Activated CD4-positive, alpha-beta T cell treated with anti-CD3 and anti-CD28 coated beads, Interleukin-10, Interleukin-2, amounts not matched to agents 100 ng/mL and 50 ng/mL, durations not matched to agents 16 hours and 8 hours (primary cell): ENCODE results near the gene FOXN4.

Experiments
- DNase-seq: peaks from one replicate; pipeline ENCODE4 v3.0.0-alpha.2; 2020

Gene FOXN4

GRCh38 chr12:109304485-109304884 lies 4.6 kb downstream of the FOXN4 start:
- DNase-seq = no peak

DNA sequence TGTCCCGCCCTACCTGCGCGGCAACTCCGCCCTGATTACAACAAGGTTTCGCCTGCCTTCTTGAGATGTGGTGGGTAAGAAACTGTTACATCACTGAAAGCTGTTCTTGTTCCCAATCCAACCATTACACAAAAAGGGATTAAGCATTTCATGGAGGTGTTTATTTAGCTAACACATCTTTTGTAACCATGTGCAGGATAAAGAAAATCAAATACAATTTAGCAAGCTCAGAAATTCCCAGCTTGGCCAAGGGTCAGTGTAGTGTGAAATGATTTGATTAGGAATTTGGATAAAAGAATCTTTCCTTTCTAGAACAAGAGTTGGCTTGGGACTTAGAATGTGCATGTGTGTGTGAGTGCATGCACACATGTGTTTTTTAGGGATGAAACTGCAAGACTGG lies 6.3 kb downstream of the FOXN4 start:
- no peak for DNase-seq

GRCh38 chr12:109302358-109302757 lies 6.7 kb downstream of the FOXN4 start:
- DNase-seq = peak; percentile 35

GRCh38 chr12:109301643-109302168 lies 7.4 kb downstream of the FOXN4 start:
- DNase-seq = no peak

GRCh38 chr12:109299849-109300248 lies 9.2 kb downstream of the FOXN4 start:
- no peak for DNase-seq

- DNase-seq = no peak
Measured at GRCh38 chr12:109296431-109296830, 12.7 kb downstream of the FOXN4 start.

GRCh38 chr12:109295764-109296425 lies 13.2 kb downstream of the FOXN4 start:
- no peak for DNase-seq

DNA sequence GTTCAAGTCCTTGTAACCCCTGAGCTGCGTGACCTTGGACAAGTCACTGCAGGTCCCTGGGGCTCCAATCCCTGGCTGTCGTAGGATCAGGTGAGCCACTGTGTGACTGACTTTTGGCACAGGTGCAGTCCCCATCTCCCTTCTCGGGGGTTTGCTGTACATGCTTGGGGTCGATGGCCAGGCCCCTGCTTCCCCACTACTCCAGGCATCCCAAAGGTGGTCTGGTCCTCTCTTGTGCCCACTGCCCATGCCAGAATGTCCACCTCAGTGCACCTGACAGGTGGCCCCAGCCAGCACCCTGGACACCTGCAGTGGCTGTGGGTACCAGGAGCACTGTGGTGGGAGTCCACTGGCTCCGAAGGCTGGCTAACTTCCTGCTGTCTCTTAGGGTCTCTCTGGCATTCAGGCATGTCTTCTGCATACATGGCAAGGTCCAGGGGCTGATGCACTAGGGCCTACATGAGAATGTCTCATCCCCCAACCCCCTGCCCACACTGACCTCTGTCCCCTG lies 14.7 kb downstream of the FOXN4 start:
- no peak for DNase-seq

- no peak for DNase-seq
Measured at GRCh38 chr12:109293106-109293505, 16.0 kb downstream of the FOXN4 start.

DNA sequence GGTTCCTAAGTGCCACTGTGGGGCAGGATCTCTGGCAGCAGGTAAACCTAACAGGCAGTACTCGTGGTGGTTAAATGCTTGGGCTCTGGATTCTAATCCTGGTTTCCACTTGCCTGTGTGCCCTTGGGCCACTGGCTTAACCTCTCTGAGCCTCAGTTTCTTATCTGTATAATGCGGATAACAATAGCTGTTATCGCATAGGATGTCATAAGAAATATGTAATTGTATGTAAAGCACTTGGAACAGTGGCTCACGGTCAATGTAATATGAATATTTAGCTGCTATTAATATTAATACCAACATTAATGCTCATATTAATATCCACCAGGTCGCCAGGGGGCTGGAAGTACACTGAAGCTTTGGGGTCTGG lies 16.8 kb downstream of the FOXN4 start:
- DNase-seq = no peak

- DNase-seq = no peak
Measured at GRCh38 chr12:109291521-109292341, 17.4 kb downstream of the FOXN4 start.

DNA sequence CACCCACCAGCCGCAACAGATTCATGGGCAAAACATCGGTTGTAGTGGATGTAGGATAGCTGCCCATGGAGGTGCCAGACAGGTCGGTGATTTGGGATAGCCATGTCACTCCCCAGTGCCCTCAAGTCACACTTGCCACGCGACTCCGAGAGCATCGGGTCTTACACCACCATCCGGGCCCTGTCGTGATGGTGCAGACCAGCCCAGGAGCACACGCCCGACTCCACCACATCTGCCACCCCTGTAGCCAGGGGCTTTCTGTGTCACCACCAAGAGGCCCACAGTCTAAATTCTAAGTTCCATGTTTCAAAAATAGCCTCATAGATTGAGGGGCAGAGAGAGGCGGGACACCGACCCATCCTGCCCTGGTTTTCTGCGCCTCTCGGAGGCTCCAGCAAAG lies 18.0 kb downstream of the FOXN4 start:
- DNase-seq = no peak

DNA sequence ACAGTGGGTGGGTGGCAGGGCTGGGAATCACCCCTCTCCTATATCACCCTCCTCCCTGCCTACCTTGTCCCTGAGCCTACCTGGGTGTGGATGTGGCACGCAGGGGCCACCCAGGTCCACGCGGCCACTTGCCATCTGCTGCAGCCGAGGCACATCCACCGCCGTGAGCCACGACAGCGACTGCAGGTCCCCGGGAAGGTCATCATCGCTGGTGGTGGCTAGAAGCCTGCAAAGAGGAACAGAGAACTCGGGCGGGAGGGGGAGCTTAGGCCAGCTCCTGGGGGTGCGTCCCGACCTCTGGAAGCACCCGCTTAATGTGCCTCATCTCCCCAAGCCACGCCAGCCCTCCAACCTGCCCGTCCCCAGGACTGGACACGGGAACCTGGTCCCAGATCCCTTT lies 19.0 kb downstream of the FOXN4 start:
- no peak for DNase-seq

- DNase-seq = no peak
Measured at GRCh38 chr12:109289551-109289950, 19.5 kb downstream of the FOXN4 start.

DNA sequence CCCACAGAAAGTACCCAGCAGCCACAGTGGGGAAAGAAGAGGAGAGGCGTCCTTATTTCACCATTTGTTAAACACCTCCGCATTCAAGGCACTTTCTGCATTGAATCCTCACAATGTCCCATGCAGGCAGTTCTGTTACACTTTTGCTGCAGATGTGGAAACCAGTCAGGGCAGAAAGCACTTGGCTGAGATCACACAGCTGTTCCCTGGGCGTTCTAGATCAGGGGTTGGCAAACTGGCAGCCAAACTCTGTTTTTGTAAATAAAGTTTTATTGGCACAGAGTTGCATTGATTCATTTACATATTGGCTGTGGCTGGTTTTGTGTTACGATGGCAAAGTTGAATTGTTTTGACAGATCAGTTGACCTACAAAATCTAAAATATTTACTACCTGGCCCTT lies 20.1 kb downstream of the FOXN4 start:
- DNase-seq = no peak

- peak; percentile 7 for DNase-seq
Measured at GRCh38 chr12:109288571-109288970, 20.5 kb downstream of the FOXN4 start.

- DNase-seq = no peak
Measured at GRCh38 chr12:109287811-109288469, 21.1 kb downstream of the FOXN4 start.

DNA sequence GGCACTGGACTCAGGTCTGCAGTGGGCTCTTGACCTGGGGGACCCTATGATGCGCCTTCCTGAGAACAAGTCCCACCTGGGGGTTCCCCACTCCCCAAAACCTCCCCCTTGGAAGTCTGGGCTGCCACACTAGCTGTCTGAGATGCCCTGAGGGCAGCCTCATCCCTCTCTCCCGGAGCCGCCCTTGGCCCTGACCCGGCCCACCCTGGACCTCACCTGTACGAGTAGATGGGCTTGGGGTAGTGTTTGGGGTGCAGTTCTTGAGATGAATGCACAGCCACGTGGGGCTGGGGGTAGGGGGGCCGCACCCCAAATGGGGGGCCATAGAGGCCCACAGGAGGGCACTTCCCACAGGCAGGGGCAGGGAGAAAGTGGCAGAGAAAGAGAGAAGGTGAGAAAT lies 21.9 kb downstream of the FOXN4 start:
- DNase-seq = no peak

DNA sequence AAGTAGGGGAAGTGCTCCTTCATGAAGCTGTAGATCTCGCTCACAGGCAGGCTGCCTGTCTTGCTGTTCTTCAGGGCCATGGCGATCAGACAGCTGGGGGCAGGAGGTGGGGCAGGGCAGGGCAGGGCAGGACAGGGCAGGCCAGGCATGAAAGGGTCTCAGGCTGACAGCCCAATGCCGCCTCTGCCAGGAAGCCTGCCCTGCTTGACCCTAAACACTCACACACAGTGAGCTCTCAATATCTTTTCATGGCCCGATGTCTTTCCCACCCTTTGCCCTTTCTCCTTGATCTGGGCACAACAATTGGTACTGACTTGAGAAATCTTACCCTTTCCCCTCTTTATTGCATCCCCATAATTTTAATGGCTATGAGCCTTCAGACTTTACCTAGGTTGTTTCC lies 22.4 kb downstream of the FOXN4 start:
- DNase-seq = no peak

DNA sequence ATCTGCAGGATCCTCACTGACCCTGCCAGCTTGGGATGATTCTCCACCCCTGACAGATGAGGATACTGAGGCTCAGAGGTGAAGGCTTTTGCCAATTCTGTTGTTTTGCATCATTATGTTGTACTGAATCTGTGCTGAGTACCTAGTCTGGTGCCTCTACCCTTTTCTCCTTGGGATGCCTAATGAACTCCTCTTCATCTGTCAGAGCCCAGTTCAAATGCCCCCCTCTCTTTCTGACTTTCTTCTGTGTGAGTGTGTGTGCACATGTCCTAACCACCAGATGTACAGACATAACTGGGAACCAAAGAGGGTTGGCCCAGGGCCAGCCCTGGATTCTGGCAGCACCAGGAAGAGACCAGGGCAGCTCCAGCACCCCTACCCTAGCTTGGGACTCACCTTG lies 22.8 kb downstream of the FOXN4 start:
- DNase-seq = no peak

GRCh38 chr12:109284392-109284791 lies 24.7 kb downstream of the FOXN4 start:
- no peak for DNase-seq

GRCh38 chr12:109281452-109281851 lies 27.6 kb downstream of the FOXN4 start:
- DNase-seq = no peak

DNA sequence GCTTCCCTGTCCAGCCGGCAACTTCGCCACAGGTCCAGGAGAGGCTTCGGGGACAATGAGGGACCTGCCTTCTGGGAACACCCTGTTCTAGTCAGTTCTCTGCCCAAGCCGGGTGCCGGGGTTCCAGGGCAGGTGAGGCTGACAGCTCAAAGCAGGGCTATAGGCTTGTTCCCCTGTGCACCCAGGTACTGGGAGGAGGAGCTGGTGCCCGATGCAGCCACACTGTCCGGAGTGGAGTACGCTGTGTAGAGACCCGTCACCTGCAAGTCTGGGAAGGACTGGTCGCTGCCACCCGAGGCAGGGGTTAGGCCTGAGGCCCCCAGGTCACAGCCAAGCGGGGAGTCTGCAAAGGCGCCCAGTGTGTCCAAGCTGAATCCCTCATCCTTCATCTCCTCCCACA lies 29.6 kb downstream of the FOXN4 start:
- DNase-seq = no peak

GRCh38 chr12:109278912-109279311 lies 30.2 kb downstream of the FOXN4 start:
- no peak for DNase-seq
